WI38 (cell line): ENCODE measurements around the gene SLC18A3.
A peak's percentile ranks its signal among the peaks of the same experiment; 100 is the strongest.

ENCODE experiments used
- H3K4me3 ChIP-seq: 2 replicates; pipeline ENCODE4 v1.5.1; 2011; ENCODE audit warnings: low read depth, mild to moderate bottlenecking, control low read depth, low read length
- CTCF ChIP-seq: IDR thresholded peaks from 2 replicates; pipeline ENCODE4 v1.5.1; 2012; ENCODE audit warnings: low read depth, mild to moderate bottlenecking, control low read depth, low read length

Gene SLC18A3

GRCh38 chr10:49587981-49588380 lies 22.1 kb upstream of the SLC18A3 start:
- H3K4me3 ChIP-seq: no peak overlapping the region
- no peak for TF ChIP-seq CTCF

- peak; percentile 99 for TF ChIP-seq CTCF
Observed at GRCh38 chr10:49592726-49593563, 17.2 kb upstream of the SLC18A3 start.

GRCh38 chr10:49593564-49593875 lies 16.6 kb upstream of the SLC18A3 start:
- TF ChIP-seq CTCF: no peak
- H3K4me3 ChIP-seq: no peak overlapping the region

More at GRCh38 chr10:49592726-49593563, 17.2 kb upstream of the SLC18A3 start:
- no peak overlapping the region for H3K4me3 ChIP-seq

GRCh38 chr10:49593998-49594397 lies 16.1 kb upstream of the SLC18A3 start:
- H3K4me3 ChIP-seq: no peak overlapping the region
- TF ChIP-seq CTCF: no peak

- no peak overlapping the region for H3K4me3 ChIP-seq
- TF ChIP-seq CTCF: peak; percentile 74
Observed at GRCh38 chr10:49594594-49594993, 15.5 kb upstream of the SLC18A3 start.

GRCh38 chr10:49595003-49595712 lies 15.0 kb upstream of the SLC18A3 start:
- TF ChIP-seq CTCF: no peak
- H3K4me3 ChIP-seq: no peak overlapping the region
